H7 (cell line): ENCODE measurements around the gene SCYGR3. TPM values are rescaled to one million over a fixed set of nuclear protein-coding genes. Genes with fewer than 3 reads are reported as not detected.
"Not testable (repeated sequence)": the region's sequence is repeated elsewhere in the genome, so short reads cannot be mapped to it uniquely, and the experiment has no call there.

Experiments
- DNase-seq: peaks from one replicate; pipeline ENCODE4 v3.0.0; 2012
- H3K27me3 ChIP-seq: 2 replicates; pipeline ENCODE4 v1.6.0; 2011; ENCODE audit warnings: mild to moderate bottlenecking, low read length; ENCODE audit not compliant: control insufficient read depth, insufficient read depth
- H3K36me3 ChIP-seq: replicated peaks from 2 replicates; pipeline ENCODE4 v1.5.1; 2011; ENCODE audit warnings: low read length; ENCODE audit not compliant: control insufficient read depth, insufficient read depth
- H3K4me3 ChIP-seq: 2 replicates; pipeline ENCODE4 v1.5.1; 2011; ENCODE audit warnings: low read depth, mild to moderate bottlenecking, control low read depth, low read length, moderate library complexity; ENCODE audit not compliant: insufficient read depth
- total RNA-seq: library from RNA; depleted of rRNA; stranded (reverse); fragments of >200 nt; shearing (Covaris generic); gene quantifications from 2 replicates; pipeline ENCODE4 v1.2.3, GENCODE V29; 2014

The SCYGR3 gene
- total RNA-seq, 1 experiment from 2014 or later = not detected

DNA sequence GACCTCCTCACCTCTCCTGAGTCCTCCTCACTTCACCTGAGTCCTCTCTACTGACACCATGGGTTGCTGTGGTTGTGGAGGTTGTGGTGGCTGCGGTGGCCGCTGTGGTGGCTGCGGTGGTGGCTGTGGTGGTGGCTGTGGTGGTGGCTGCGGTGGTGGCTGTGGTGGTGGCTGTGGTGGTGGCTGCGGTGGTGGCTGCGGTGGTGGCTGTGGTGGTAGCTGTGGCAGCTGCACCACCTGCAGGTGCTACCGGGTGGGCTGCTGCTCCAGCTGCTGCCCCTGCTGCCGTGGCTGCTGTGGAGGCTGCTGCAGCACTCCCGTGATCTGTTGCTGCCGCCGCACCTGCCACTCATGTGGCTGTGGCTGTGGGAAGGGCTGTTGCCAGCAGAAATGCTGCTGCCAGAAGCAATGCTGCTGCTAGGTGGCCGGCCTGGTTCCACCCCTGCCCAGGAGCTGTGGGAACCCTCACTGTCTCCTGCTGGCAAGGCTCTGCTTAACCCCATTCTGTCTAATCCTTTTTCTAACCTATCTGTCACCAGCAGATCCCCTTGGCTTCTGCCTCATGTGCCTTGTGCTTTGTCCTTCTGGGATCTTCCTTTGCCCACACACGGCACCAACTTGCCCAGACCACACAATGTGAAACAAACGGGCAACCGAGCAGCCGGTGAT lies 15.7 kb downstream of the SCYGR3 start, which contains the start of gene SCYGR2:
Gene SCYGR2 (plus strand): TSS at position 59 of the 669 bp plus-strand sequence. CDS start 0 bp downstream, at position 59.
- DNase-seq, H3K4me3 ChIP-seq, H3K27me3 ChIP-seq, H3K36me3 ChIP-seq: not testable (repeated sequence)

DNA sequence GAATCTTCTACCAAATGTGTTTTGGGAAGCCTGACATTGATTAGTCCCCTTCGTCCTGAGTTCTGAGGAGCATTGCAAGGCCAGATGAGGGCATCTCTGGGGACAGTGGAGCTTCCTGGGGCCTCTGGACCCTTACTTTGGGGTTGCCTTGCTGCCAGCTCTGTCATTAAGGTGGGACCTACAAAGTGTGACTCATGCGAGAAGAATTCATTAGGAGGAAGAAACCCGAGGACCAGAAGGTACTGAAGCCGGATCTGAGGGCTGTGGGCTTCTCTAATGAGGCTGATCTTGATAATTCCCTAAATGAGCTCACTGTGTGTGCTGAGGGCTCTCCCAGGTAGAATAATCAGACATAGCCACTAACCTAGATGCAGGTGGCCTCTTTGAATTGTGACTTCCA lies 16.6 kb downstream of the SCYGR3 start:
- Histone ChIP-seq H3K27me3 (no peaks in the 10 kb centered on the region), H3K4me3 (no peak overlapping the region), H3K36me3 (no peaks in the 10 kb centered on the region)
- peak; percentile 42 for DNase-seq

DNA sequence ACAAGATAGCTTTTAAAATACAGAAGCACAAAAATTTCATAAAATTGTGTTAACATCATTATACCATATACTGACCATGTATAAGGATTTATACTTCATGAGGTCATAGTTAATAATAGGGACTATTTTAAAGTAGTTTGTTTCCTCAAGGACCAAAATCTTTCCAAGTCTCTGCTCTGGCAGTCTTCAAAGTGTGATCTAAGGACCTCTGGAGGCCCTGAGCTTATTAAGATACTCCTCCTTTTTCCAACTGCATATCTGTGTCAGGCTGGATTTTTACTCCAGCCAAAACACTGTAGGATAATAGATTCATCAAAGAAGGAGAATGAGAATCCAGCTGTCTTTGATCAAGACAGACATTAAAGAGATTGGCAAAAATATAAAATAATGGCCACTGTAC lies 17.6 kb downstream of the SCYGR3 start:
- DNase-seq = no peak
- H3K4me3 ChIP-seq = no peak overlapping the region
- no peaks in the 10 kb centered on the region for H3K27me3 ChIP-seq
- no peaks in the 10 kb centered on the region for H3K36me3 ChIP-seq

DNA sequence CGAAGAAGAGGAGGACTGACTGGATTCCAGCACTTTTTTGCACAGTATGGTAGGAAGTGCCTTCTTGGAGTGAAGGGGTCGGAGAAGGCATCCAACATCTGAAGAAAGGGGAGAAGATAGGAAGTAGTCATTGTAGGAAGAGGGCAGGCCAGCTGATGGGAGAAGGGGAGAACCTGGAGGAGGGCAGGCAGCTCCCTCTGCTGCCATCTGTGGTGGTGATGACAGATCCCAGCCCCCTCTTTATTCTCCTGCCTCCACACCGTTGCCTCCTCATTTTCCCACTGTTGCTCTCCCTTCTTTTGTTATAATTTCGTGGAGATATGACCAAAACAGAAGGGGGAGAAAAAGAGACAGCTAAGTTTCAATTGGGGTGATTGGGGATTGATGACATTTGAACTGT lies 18.8 kb downstream of the SCYGR3 start:
- H3K27me3 ChIP-seq = no peaks in the 10 kb centered on the region
- peak; percentile 51 for DNase-seq
- no peak overlapping the region for H3K4me3 ChIP-seq
- H3K36me3 ChIP-seq = no peaks in the 10 kb centered on the region

DNA sequence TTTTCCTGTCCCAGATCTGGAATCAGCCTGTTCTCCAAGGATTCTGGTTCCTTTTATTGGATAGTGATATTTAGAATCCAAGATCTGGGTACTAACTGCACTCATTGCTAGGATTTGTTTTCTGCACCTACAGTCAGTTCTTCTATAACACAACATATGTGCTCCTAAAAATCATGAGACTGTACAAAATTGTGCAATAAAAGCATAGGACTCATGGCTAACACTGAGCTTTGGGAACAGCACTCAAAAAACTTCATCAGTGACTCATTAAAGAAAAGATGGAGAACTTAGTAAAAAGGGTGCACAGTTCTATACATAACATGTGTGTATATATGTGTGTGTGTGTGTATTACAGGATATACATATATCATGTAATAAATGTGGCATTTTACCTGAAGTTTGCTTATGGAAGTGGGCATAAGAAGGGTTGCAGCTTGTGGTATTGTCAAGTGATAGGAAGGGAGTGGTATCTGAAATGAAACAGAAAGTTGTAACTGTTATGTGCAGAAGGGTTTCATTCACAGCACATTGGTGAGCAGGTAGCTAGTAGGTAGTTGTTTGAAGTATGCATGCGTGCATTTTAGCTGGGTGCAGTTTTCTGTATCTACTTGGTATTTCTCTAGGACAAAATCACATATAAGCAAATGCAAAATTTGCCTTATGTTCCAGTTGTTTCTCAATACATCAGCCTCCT lies 21.8 kb downstream of the SCYGR3 start:
- H3K4me3 ChIP-seq = no peak overlapping the region
- H3K36me3 ChIP-seq = no peaks in the 10 kb centered on the region
- DNase-seq = no peak
- H3K27me3 ChIP-seq = no peaks in the 10 kb centered on the region

DNA sequence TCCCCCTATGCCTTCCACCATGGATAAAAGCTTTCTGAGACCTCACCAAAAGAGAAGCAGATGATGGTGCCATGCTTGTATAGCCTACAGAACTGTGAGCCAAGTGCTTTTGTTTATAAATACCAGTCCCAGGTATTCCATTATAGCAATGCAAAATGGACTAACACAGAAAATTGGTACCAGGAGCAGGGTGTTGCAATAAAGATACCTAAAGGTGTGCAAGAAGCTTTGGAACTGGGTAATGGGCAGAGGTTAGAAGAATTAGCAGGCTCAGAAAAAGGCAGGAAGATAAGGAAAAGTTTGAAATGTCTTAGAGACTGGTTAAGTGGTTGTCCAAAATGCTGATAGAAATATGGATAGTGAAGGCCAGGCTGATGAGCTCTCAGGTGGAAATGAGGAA lies 32.3 kb downstream of the SCYGR3 start:
- no peak for DNase-seq

DNA sequence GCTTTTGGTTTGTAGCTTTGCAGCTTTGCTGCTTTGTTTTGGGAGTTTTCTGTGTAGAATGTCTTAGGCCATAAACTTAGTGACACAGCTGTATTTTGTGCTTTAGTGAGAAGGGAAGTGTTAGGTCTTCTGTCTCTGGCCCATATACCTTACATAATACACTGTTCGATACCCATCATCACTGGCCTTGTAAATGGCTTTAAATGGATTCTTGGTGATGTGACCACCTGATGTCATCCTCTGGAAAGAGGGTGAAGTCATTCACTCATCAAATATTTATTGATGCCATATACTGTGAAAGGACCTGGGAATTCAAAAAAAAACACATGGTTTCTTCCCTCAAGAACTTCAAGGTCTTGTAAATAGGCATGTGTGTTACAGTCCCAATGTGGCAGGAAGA lies 34.8 kb downstream of the SCYGR3 start:
- H3K27me3 ChIP-seq = no peaks in the 10 kb centered on the region
- no peak for DNase-seq
- H3K36me3 ChIP-seq = no peaks in the 10 kb centered on the region
- H3K4me3 ChIP-seq = no peak overlapping the region

More for the DNA sequence above, 32.3 kb downstream of the SCYGR3 start:
- no peaks in the 10 kb centered on the region for H3K36me3 ChIP-seq
- no peaks in the 10 kb centered on the region for H3K27me3 ChIP-seq
- no peak overlapping the region for H3K4me3 ChIP-seq

DNA sequence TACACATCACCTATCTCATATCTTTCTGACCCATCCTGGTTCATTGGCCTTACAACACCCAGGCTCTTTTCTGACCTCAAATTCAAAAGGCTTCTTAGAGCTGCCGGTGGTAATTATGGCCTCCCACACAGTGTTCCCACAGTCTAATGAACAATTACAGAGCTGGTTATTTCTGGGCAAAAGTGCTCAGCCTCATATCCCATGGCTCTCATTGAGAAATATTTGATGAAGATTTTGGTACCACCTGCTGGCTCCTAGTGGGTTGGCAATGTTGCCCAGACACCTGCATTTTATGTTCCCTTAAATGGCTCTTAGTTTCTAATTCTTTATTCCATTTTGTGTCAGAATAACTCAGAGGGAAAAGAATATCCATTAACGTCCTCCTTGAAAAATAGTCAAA lies 36.0 kb downstream of the SCYGR3 start:
- H3K27me3 ChIP-seq = no peaks in the 10 kb centered on the region
- no peak overlapping the region for H3K4me3 ChIP-seq
- H3K36me3 ChIP-seq = no peaks in the 10 kb centered on the region
- DNase-seq = no peak

DNA sequence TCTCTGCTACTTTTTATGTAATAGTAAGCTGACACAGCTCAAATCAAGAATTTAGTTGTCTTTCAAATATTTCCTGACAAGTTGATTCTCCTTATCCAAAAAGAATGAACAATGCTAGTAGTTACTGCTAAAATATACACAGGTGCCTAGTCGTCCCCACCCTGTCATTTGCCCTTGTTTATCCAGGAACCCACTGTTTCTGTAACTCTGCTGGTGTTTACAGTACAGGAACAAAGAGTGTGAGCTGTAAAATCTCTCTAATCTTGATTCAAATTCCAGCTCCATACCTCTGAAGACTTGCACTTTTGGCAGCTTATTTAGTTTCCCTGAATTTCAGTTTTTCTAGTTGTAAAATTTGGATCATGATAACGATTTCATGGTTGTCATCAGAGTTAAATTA lies 37.1 kb downstream of the SCYGR3 start:
- Histone ChIP-seq H3K27me3 (no peaks in the 10 kb centered on the region), H3K4me3 (no peak overlapping the region), H3K36me3 (no peaks in the 10 kb centered on the region)
- no peak for DNase-seq

DNA sequence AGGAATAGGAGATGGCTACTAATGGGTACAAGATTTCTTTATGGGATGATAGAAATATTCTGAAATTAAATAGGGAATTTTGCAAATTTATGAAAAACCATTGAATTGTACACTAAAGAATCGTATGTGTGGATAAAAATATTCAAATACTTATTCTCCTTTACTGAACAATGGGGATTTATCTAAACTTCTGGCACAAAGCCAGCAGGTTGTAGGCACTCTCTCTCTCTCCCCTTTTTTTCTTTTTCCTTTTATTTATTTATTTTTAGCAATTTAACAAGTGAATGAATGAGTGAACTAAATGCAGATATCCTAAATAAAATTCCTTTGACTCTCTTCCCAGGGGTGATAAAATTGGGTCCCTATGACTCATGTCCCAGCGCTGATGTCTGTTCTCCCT lies 37.8 kb downstream of the SCYGR3 start:
- no peaks in the 10 kb centered on the region for H3K36me3 ChIP-seq
- H3K4me3 ChIP-seq = no peak overlapping the region
- DNase-seq = no peak
- H3K27me3 ChIP-seq = no peaks in the 10 kb centered on the region

DNA sequence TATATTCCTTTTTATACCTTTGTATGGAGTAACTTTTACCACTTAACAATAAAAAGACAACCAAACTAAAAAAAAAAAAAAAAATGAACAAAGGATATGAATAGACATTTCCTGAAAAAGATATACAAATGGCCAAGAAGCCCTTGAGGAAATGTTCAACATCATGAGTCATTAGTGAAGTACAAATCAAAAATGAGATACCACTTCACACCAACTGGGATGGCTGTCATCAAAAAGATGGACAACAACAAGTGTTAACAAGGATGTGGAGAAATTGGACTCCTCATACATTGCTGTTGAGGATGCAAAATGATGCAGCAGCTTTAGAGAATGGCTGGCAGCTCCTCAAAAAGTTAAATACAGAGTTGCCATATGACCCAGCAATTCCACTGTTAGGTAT lies 38.5 kb downstream of the SCYGR3 start:
- Histone ChIP-seq H3K4me3 (no peak overlapping the region), H3K36me3 (no peaks in the 10 kb centered on the region), H3K27me3 (no peaks in the 10 kb centered on the region)
- no peak for DNase-seq

DNA sequence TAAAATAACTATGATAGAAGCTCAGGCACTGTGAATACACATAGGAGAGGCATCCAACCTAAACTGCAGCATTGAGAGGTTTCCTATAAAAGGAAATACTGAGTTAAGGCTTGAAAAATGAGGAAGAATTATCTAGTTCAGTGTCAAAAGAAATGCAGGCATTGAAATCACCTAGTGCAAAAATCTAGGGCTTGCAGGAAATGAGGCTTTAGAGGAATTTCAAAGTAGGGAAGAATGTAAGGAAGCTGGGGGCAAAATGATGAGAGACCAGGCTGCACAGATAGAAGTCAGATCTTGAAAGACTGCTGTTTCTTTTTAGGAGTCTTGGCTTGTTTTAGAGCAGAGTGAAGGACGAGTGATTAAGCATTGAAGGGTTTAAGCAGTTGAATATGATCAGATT lies 44.0 kb downstream of the SCYGR3 start:
- no peak for DNase-seq
- no peak overlapping the region for H3K4me3 ChIP-seq
- no peaks in the 10 kb centered on the region for H3K27me3 ChIP-seq
- H3K36me3 ChIP-seq = no peaks in the 10 kb centered on the region

DNA sequence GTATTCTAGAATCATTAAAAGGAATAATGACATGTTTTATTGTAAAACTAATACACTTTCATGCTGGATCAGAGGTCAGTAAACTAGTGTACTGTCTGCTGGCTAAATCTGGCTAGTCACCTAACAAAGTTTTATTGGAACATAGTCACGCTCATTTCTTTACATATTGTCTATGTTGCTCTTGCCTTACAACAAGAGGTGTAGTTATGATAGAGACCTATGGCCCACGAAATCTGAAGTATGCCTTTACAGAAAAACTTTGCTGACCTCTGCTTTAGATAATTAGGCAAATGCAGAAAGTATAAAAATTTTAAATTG lies 45.8 kb downstream of the SCYGR3 start:
- DNase-seq = no peak
- H3K36me3 ChIP-seq = no peaks in the 10 kb centered on the region

DNA sequence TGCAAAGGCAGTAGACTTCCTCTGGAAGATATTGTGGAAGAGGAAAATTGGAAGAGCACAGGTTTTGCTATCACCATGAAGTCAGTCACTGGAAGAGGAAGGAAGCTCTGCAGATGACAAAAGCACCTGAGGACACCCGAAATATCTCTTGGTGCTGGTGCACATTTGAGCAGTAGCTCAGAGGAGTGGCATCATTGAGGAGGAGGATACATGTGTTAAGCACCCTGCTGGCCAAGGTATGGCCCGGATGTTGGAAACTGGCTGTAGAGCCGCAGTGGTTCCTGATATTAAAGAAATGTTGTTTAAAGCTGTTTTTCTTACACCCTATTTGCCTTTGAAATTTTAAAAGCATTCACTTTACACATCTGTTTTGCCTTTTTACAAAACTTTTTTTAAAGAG lies 48.6 kb downstream of the SCYGR3 start:
- H3K4me3 ChIP-seq = no peak overlapping the region
- no peak for DNase-seq
- H3K27me3 ChIP-seq = no peaks in the 10 kb centered on the region
- no peaks in the 10 kb centered on the region for H3K36me3 ChIP-seq

More for the DNA sequence above, 45.8 kb downstream of the SCYGR3 start:
- no peaks in the 10 kb centered on the region for H3K27me3 ChIP-seq
- no peak overlapping the region for H3K4me3 ChIP-seq

DNA sequence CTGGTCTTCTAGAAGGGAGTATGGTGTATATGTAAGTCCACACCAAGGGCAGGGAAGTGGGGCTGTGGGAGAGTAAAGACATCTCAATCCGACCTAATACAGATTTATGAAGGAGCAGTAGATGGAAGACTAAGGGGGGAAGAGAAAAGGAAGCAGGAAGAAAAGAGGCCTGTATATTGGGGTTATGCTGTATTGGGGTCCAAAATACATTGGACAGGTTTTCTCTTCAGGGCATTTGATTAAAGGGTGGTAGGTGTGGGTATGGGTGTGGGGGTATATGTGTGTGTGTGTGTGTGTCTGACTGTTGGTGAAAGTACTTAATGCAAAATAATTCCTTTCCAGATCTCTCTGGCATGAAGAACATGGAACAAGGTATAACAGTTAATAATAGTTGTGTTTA lies 49.6 kb downstream of the SCYGR3 start:
- no peaks in the 10 kb centered on the region for H3K36me3 ChIP-seq
- H3K27me3 ChIP-seq = no peaks in the 10 kb centered on the region
- no peak overlapping the region for H3K4me3 ChIP-seq
- no peak for DNase-seq
